GM23338 (cell line): ENCODE measurements around the gene ATP5MC2. TPM values are rescaled to one million over a fixed set of nuclear protein-coding genes. Genes with fewer than 3 reads are reported as not detected.
"Not testable (repeated sequence)": the region's sequence is repeated elsewhere in the genome, so short reads cannot be mapped to it uniquely, and the experiment has no call there.

Source experiments
- ATAC-seq: fragments of 200-7000 bp; cut with Tn5 transposase; 3 replicates; pipeline ENCODE4 v1.9.1; 2020
- DNase-seq: peaks from one replicate; pipeline ENCODE4 v3.0.0-alpha.2; 2015; ENCODE audit warnings: low spot score
- H2AFZ ChIP-seq: fragments of 200-600 bp; sonication (generic); 2 replicates; pipeline ENCODE4 v1.8.0; 2016; ENCODE audit warnings: antibody characterized with exemption, mild to moderate bottlenecking, moderate library complexity
- H3F3A ChIP-seq: fragments of 200-600 bp; sonication (generic); replicated peaks from 2 replicates; pipeline ENCODE4 v1.8.0; 2017; ENCODE audit warnings: antibody characterized with exemption, mixed run types, low read depth
- H3K27ac ChIP-seq: fragments of 200-600 bp; sonication (generic); 2 replicates; pipeline ENCODE4 v1.6.1; 2016; ENCODE audit warnings: low read depth
- H3K27me3 ChIP-seq: fragments of 200-600 bp; sonication (generic); 2 replicates; pipeline ENCODE4 v1.8.0; 2016; ENCODE audit warnings: mild to moderate bottlenecking, mixed run types, moderate library complexity; ENCODE audit not compliant: insufficient read depth
- H3K36me3 ChIP-seq: fragments of 200-600 bp; sonication (generic); 2 replicates; pipeline ENCODE4 v1.8.0; 2016; ENCODE audit warnings: mild to moderate bottlenecking; ENCODE audit not compliant: insufficient read depth
- H3K4me1 ChIP-seq: fragments of 200-600 bp; sonication (generic); 2 replicates; pipeline ENCODE4 v1.8.0; 2016; ENCODE audit warnings: mild to moderate bottlenecking, moderate library complexity; ENCODE audit not compliant: insufficient read depth
- H3K4me2 ChIP-seq: fragments of 200-600 bp; sonication (generic); 2 replicates; pipeline ENCODE4 v1.7.1; 2017; ENCODE audit warnings: mixed run types
- H3K4me3 ChIP-seq: fragments of 200-600 bp; sonication (generic); 2 replicates; pipeline ENCODE4 v1.6.1; 2016; ENCODE audit warnings: mixed run types
- H3K79me2 ChIP-seq: fragments of 200-600 bp; sonication (generic); replicated peaks from 2 replicates; pipeline ENCODE4 v1.8.0; 2017; ENCODE audit warnings: mild to moderate bottlenecking; ENCODE audit not compliant: insufficient read depth
- H3K9me2 ChIP-seq: fragments of 200-600 bp; sonication (generic); 2 replicates; pipeline ENCODE4 v1.8.0; 2017; ENCODE audit not compliant: insufficient read depth
- H4K20me1 ChIP-seq: fragments of 200-600 bp; sonication (generic); replicated peaks from 2 replicates; pipeline ENCODE4 v1.8.0; 2017; ENCODE audit warnings: mild to moderate bottlenecking; ENCODE audit not compliant: insufficient read depth
- H3K27ac Mint-ChIP-seq: 2 replicates; pipeline ENCODE4 v1.8.0; 2020; ENCODE audit warnings: inconsistent platforms, mild to moderate bottlenecking, moderate library complexity, mixed read lengths
- H3K27me3 Mint-ChIP-seq: 3 replicates; pipeline ENCODE4 v1.8.0; 2022; ENCODE audit warnings: low read depth, mild to moderate bottlenecking, moderate library complexity, mixed read lengths, inconsistent platforms; ENCODE audit not compliant: insufficient read depth, poor library complexity
- H3K36me3 Mint-ChIP-seq: 3 replicates; pipeline ENCODE4 v1.8.0; 2021; ENCODE audit warnings: low read depth, mild to moderate bottlenecking, inconsistent platforms, moderate library complexity, mixed read lengths
- H3K4me1 Mint-ChIP-seq: 3 replicates; pipeline ENCODE4 v1.8.0; 2020; ENCODE audit warnings: mild to moderate bottlenecking, inconsistent platforms, mixed read lengths
- H3K4me3 Mint-ChIP-seq: 3 replicates; pipeline ENCODE4 v1.8.0; 2021; ENCODE audit warnings: moderate library complexity, mild to moderate bottlenecking, inconsistent platforms, mixed read lengths
- H3K9me3 Mint-ChIP-seq: 3 replicates; pipeline ENCODE4 v1.8.0; 2020; ENCODE audit warnings: moderate library complexity, mild to moderate bottlenecking, inconsistent platforms, mixed read lengths
- EZH2 ChIP-seq: fragments of 200-600 bp; sonication (generic); IDR thresholded peaks from one replicate; pipeline ENCODE4 v1.8.0; 2017; ENCODE audit warnings: antibody characterized with exemption, mild to moderate bottlenecking, low read depth; ENCODE audit not compliant: unreplicated experiment
- EZH2phosphoT487 ChIP-seq: fragments of 200-600 bp; sonication (generic); IDR thresholded peaks from one replicate; pipeline ENCODE4 v1.8.1; 2018; ENCODE audit warnings: antibody characterized with exemption; ENCODE audit not compliant: unreplicated experiment
- NANOG ChIP-seq: IDR thresholded peaks from 2 replicates; pipeline ENCODE4 v1.6.1; 2016; ENCODE audit warnings: antibody characterized with exemption, borderline replicate concordance
- POLR2AphosphoS5 ChIP-seq: IDR thresholded peaks from 2 replicates; pipeline ENCODE4 v1.6.1; 2016; ENCODE audit warnings: antibody characterized with exemption, low read depth
- ZNF114 ChIP-seq: fragments of 250-450 bp; sonication (Bioruptor Pico); IDR thresholded peaks from 2 replicates; pipeline ENCODE4 v1.5.0; 2020; ENCODE audit warnings: mild to moderate bottlenecking, moderate library complexity
- ZNF331 ChIP-seq: fragments of 250-450 bp; sonication (Bioruptor Pico); IDR thresholded peaks from 2 replicates; pipeline ENCODE4 v1.5.0; 2020; ENCODE audit warnings: low read depth, mild to moderate bottlenecking, moderate library complexity
- polyA plus RNA-seq: library from polyadenylated mRNA; unstranded; fragments of >200 nt; fragmentation: Nextera tagmentation; extraction: Ambion mirVana; gene quantifications from 2 replicates; pipeline ENCODE4 v1.2.1, GENCODE V29; 2016
- total RNA-seq: library from RNA; depleted of rRNA; stranded (reverse); fragments of >200 nt; shearing (Covaris generic); gene quantifications from 2 replicates; pipeline ENCODE4 v1.2.3, GENCODE V29; 2014
- TF ChIP-seq, protein P1 (sequence below): IDR thresholded peaks from 2 replicates; pipeline ENCODE4 v1.6.1; 2016; ENCODE audit warnings: antibody characterized with exemption
- TF ChIP-seq, protein P2 (sequence below): fragments of 250-450 bp; sonication (Bioruptor Pico); IDR thresholded peaks from 2 replicates; pipeline ENCODE4 v1.5.0; 2020; ENCODE audit warnings: mild to moderate bottlenecking, moderate library complexity
- TF ChIP-seq, protein P3 (sequence below): IDR thresholded peaks from one replicate; pipeline ENCODE4 v1.6.1; 2018; ENCODE audit warnings: antibody characterized with exemption; ENCODE audit not compliant: unreplicated experiment
- TF ChIP-seq, protein P4 (sequence below), 2 experiments: fragments of 200-600 bp in 1 of 2; sonication (generic) in 1 of 2; conservative IDR thresholded peaks; 2 replicates each; pipeline versions ENCODE4 v1.5.1 to v1.6.1; 2016 to 2017; ENCODE audit warnings: antibody characterized with exemption in 2 of 2, low read depth in 2 of 2, mild to moderate bottlenecking in 2 of 2, moderate library complexity in 1 of 2

ATP5MC2 gene
- total and polyA plus RNA-seq, 2 experiments from 2014 or later: 362 to 821 TPM

DNA sequence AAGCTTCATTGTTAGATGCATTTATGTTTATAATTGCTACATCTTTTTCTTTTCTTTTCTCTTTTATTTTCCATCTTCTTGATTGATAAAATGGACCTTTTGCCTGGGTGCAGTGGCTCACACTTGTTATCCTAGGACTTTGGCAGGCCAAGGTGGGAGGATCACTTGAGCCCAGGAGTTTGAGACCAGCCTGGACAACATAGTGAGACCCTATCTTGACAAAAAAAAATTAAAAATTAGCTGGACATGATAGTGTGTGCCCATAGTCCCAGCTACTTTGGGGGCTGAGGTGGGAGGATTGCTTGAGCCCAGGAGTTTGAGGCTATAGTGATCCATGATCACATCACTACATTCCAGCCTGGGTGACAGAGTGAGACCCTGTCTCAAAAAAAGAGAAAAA, 40.2 kb downstream of the ATP5MC2 start:
- not testable (repeated sequence) for H3K4me3 ChIP-seq, H3K27ac Mint-ChIP-seq, ATAC-seq, H3K36me3 ChIP-seq, H3K4me2 ChIP-seq, H3K27me3 Mint-ChIP-seq, H3K27me3 ChIP-seq, H3K27ac ChIP-seq, H2AFZ ChIP-seq, H3K4me1 Mint-ChIP-seq, H4K20me1 ChIP-seq, DNase-seq, H3K36me3 Mint-ChIP-seq, H3K79me2 ChIP-seq, H3K9me2 ChIP-seq, H3K9me3 Mint-ChIP-seq, H3F3A ChIP-seq, H3K4me3 Mint-ChIP-seq, H3K4me1 ChIP-seq

DNA sequence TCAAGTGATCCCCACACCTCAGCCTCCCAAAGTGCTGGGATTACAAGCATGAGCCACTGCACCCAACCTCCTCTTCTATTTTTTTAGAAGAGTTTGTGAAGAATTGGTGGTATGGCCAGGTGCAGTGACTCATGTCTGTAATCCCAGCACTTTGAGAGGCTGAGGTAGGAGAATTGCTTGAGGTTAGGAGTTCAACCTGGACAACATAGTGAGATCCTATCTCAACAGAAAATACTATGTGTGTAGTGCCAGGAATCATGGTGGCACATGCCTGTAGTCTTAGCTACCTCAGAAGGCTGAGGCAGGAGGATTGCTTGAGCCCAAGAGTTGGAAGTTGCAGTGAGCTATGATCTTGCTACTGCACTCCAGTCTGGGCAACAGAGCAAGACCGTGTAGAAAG, 44.2 kb downstream of the ATP5MC2 start:
- Mint-ChIP-seq H3K4me3 (no peak overlapping the region), H3K36me3 (no peaks in the 10 kb centered on the region), H3K27me3 (peaks cover 3% of the 10 kb centered on the region), H3K9me3 (peaks cover 3% of the 10 kb centered on the region; the same call in 2 of the 3 replicates), H3K4me1 (peaks cover 5% of the 10 kb centered on the region; the same call in 2 of the 3 replicates), H3K27ac (no peak overlapping the region)
- no peak overlapping the region for H3K4me3 ChIP-seq
- no peaks in the 10 kb centered on the region for H3K27me3 ChIP-seq
- no peak overlapping the region for H3K4me2 ChIP-seq
- ATAC-seq (no peak), DNase-seq (no peak)
- no peaks in the 10 kb centered on the region for H3K9me2 ChIP-seq
- H3K27ac ChIP-seq: no peak overlapping the region
- peaks cover 5% of the 10 kb centered on the region for H3K4me1 ChIP-seq
- H3K36me3 ChIP-seq: no peaks in the 10 kb centered on the region
- H3K79me2 ChIP-seq: no peaks in the 10 kb centered on the region
- no peaks in the 10 kb centered on the region for H4K20me1 ChIP-seq
- H3F3A ChIP-seq: no peaks in the 10 kb centered on the region
- no peak overlapping the region for H2AFZ ChIP-seq
- TF ChIP-seq, protein P1, sequence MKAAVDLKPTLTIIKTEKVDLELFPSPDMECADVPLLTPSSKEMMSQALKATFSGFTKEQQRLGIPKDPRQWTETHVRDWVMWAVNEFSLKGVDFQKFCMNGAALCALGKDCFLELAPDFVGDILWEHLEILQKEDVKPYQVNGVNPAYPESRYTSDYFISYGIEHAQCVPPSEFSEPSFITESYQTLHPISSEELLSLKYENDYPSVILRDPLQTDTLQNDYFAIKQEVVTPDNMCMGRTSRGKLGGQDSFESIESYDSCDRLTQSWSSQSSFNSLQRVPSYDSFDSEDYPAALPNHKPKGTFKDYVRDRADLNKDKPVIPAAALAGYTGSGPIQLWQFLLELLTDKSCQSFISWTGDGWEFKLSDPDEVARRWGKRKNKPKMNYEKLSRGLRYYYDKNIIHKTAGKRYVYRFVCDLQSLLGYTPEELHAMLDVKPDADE: no peak
- no peak for TF ChIP-seq EZH2phosphoT487
- TF ChIP-seq EZH2: no peak
- no peak for TF ChIP-seq POLR2AphosphoS5
- no peak for TF ChIP-seq ZNF331 (CRISPR knock-in tag)
- TF ChIP-seq, protein P2, sequence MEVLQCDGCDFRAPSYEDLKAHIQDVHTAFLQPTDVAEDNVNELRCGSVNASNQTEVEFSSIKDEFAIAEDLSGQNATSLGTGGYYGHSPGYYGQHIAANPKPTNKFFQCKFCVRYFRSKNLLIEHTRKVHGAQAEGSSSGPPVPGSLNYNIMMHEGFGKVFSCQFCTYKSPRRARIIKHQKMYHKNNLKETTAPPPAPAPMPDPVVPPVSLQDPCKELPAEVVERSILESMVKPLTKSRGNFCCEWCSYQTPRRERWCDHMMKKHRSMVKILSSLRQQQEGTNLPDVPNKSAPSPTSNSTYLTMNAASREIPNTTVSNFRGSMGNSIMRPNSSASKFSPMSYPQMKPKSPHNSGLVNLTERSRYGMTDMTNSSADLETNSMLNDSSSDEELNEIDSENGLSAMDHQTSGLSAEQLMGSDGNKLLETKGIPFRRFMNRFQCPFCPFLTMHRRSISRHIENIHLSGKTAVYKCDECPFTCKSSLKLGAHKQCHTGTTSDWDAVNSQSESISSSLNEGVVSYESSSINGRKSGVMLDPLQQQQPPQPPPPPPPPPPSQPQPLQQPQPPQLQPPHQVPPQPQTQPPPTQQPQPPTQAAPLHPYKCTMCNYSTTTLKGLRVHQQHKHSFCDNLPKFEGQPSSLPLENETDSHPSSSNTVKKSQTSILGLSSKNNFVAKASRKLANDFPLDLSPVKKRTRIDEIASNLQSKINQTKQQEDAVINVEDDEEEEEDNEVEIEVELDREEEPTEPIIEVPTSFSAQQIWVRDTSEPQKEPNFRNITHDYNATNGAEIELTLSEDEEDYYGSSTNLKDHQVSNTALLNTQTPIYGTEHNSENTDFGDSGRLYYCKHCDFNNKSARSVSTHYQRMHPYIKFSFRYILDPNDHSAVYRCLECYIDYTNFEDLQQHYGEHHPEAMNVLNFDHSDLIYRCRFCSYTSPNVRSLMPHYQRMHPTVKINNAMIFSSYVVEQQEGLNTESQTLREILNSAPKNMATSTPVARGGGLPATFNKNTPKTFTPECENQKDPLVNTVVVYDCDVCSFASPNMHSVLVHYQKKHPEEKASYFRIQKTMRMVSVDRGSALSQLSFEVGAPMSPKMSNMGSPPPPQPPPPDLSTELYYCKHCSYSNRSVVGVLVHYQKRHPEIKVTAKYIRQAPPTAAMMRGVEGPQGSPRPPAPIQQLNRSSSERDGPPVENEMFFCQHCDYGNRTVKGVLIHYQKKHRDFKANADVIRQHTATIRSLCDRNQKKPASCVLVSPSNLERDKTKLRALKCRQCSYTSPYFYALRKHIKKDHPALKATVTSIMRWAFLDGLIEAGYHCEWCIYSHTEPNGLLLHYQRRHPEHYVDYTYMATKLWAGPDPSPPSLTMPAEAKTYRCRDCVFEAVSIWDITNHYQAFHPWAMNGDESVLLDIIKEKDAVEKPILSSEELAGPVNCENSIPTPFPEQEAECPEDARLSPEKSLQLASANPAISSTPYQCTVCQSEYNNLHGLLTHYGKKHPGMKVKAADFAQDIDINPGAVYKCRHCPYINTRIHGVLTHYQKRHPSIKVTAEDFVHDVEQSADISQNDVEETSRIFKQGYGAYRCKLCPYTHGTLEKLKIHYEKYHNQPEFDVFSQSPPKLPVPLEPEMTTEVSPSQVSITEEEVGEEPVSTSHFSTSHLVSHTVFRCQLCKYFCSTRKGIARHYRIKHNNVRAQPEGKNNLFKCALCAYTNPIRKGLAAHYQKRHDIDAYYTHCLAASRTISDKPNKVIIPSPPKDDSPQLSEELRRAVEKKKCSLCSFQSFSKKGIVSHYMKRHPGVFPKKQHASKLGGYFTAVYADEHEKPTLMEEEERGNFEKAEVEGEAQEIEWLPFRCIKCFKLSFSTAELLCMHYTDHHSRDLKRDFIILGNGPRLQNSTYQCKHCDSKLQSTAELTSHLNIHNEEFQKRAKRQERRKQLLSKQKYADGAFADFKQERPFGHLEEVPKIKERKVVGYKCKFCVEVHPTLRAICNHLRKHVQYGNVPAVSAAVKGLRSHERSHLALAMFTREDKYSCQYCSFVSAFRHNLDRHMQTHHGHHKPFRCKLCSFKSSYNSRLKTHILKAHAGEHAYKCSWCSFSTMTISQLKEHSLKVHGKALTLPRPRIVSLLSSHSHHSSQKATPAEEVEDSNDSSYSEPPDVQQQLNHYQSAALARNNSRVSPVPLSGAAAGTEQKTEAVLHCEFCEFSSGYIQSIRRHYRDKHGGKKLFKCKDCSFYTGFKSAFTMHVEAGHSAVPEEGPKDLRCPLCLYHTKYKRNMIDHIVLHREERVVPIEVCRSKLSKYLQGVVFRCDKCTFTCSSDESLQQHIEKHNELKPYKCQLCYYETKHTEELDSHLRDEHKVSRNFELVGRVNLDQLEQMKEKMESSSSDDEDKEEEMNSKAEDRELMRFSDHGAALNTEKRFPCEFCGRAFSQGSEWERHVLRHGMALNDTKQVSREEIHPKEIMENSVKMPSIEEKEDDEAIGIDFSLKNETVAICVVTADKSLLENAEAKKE: no peak
- TF ChIP-seq, protein P3, sequence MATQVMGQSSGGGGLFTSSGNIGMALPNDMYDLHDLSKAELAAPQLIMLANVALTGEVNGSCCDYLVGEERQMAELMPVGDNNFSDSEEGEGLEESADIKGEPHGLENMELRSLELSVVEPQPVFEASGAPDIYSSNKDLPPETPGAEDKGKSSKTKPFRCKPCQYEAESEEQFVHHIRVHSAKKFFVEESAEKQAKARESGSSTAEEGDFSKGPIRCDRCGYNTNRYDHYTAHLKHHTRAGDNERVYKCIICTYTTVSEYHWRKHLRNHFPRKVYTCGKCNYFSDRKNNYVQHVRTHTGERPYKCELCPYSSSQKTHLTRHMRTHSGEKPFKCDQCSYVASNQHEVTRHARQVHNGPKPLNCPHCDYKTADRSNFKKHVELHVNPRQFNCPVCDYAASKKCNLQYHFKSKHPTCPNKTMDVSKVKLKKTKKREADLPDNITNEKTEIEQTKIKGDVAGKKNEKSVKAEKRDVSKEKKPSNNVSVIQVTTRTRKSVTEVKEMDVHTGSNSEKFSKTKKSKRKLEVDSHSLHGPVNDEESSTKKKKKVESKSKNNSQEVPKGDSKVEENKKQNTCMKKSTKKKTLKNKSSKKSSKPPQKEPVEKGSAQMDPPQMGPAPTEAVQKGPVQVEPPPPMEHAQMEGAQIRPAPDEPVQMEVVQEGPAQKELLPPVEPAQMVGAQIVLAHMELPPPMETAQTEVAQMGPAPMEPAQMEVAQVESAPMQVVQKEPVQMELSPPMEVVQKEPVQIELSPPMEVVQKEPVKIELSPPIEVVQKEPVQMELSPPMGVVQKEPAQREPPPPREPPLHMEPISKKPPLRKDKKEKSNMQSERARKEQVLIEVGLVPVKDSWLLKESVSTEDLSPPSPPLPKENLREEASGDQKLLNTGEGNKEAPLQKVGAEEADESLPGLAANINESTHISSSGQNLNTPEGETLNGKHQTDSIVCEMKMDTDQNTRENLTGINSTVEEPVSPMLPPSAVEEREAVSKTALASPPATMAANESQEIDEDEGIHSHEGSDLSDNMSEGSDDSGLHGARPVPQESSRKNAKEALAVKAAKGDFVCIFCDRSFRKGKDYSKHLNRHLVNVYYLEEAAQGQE: no peak
- TF ChIP-seq, protein P4, sequence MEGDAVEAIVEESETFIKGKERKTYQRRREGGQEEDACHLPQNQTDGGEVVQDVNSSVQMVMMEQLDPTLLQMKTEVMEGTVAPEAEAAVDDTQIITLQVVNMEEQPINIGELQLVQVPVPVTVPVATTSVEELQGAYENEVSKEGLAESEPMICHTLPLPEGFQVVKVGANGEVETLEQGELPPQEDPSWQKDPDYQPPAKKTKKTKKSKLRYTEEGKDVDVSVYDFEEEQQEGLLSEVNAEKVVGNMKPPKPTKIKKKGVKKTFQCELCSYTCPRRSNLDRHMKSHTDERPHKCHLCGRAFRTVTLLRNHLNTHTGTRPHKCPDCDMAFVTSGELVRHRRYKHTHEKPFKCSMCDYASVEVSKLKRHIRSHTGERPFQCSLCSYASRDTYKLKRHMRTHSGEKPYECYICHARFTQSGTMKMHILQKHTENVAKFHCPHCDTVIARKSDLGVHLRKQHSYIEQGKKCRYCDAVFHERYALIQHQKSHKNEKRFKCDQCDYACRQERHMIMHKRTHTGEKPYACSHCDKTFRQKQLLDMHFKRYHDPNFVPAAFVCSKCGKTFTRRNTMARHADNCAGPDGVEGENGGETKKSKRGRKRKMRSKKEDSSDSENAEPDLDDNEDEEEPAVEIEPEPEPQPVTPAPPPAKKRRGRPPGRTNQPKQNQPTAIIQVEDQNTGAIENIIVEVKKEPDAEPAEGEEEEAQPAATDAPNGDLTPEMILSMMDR (conservative IDR thresholded peaks at IDR 0.05; ENCODE audit: low read depth in 2 of 2): no peak
- no peak for TF ChIP-seq ZNF114 (CRISPR knock-in tag)
- TF ChIP-seq NANOG: no peak
